OCI-LY1 (cell line): ENCODE results near the gene INSL4.

Source experiments
- H2AFZ ChIP-seq: fragments of 200-600 bp; sonication (generic), shearing (Covaris generic); 2 replicates; pipeline ENCODE4 v1.6.0; 2014; ENCODE audit warnings: antibody characterized with exemption, mild to moderate bottlenecking, low read length
- H3F3A ChIP-seq: fragments of 200-600 bp; sonication (generic), shearing (Covaris generic); 2 replicates; pipeline ENCODE4 v1.6.0; 2014; ENCODE audit warnings: mild to moderate bottlenecking, antibody characterized with exemption, low read length, moderate library complexity; ENCODE audit not compliant: insufficient read depth
- H3K27ac ChIP-seq: fragments of 200-600 bp; sonication (generic); 2 replicates; pipeline ENCODE4 v1.5.1; 2014; ENCODE audit warnings: low read length, mixed run types, mild to moderate bottlenecking, low read depth; ENCODE audit not compliant: poor library complexity, severe bottlenecking
- H3K27me3 ChIP-seq: fragments of 200-600 bp; sonication (generic); 2 replicates; pipeline ENCODE4 v1.6.0; 2014; ENCODE audit warnings: antibody characterized with exemption, mild to moderate bottlenecking, low read length, moderate library complexity; ENCODE audit not compliant: insufficient read depth
- H3K36me3 ChIP-seq: fragments of 200-600 bp; sonication (generic); 2 replicates; pipeline ENCODE4 v1.6.1; 2014; ENCODE audit warnings: mild to moderate bottlenecking, antibody characterized with exemption, low read length, moderate library complexity, mixed read lengths; ENCODE audit not compliant: insufficient read depth
- H3K4me1 ChIP-seq: fragments of 200-600 bp; sonication (generic); 2 replicates; pipeline ENCODE4 v1.5.1; 2014; ENCODE audit warnings: mild to moderate bottlenecking, low read length, moderate library complexity; ENCODE audit not compliant: insufficient read depth, severe bottlenecking
- H3K4me2 ChIP-seq: fragments of 200-600 bp; sonication (generic), shearing (Covaris generic); 2 replicates; pipeline ENCODE4 v1.6.1; 2014; ENCODE audit warnings: low read length
- H3K4me3 ChIP-seq: fragments of 200-600 bp; sonication (generic); 2 replicates; pipeline ENCODE4 v1.5.1; 2014; ENCODE audit warnings: low read length, low read depth, mild to moderate bottlenecking, mixed read lengths; ENCODE audit not compliant: poor library complexity, severe bottlenecking
- H3K79me2 ChIP-seq: fragments of 200-600 bp; shearing (Covaris generic); 2 replicates; pipeline ENCODE4 v1.6.1; 2016; ENCODE audit warnings: mixed run types, low read length, mixed read lengths; ENCODE audit not compliant: insufficient read depth
- H3K9ac ChIP-seq: fragments of 200-600 bp; sonication (generic), shearing (Covaris generic); 2 replicates; pipeline ENCODE4 v1.6.1; 2014; ENCODE audit warnings: mild to moderate bottlenecking, low read length, mixed read lengths
- H3K9me2 ChIP-seq: fragments of 200-600 bp; sonication (generic), shearing (Covaris generic); 2 replicates; pipeline ENCODE4 v1.6.1; 2014; ENCODE audit warnings: low read depth, mild to moderate bottlenecking, low read length, mixed read lengths
- H3K9me3 ChIP-seq: fragments of 200-600 bp; shearing (Covaris generic); 2 replicates; pipeline ENCODE4 v1.6.1; 2014; ENCODE audit warnings: low read length, mixed read lengths
- H4K20me1 ChIP-seq: fragments of 200-600 bp; sonication (generic), shearing (Covaris generic); 2 replicates; pipeline ENCODE4 v1.6.0; 2016; ENCODE audit warnings: mild to moderate bottlenecking, low read length; ENCODE audit not compliant: insufficient read depth
- CTCF ChIP-seq: fragments of 200-600 bp; sonication (generic), shearing (Covaris generic); IDR thresholded peaks from 2 replicates; pipeline ENCODE4 v1.5.1; 2017; ENCODE audit warnings: mild to moderate bottlenecking, antibody characterized with exemption, low read length, moderate library complexity, mixed read lengths
- EZH2 ChIP-seq: fragments of 200-600 bp; sonication (generic), shearing (Covaris generic); IDR thresholded peaks from 2 replicates; pipeline ENCODE4 v1.8.0; 2017; ENCODE audit warnings: borderline replicate concordance, mixed run types, mild to moderate bottlenecking, antibody characterized with exemption, low read length, moderate library complexity, mixed read lengths

INSL4 gene

DNA sequence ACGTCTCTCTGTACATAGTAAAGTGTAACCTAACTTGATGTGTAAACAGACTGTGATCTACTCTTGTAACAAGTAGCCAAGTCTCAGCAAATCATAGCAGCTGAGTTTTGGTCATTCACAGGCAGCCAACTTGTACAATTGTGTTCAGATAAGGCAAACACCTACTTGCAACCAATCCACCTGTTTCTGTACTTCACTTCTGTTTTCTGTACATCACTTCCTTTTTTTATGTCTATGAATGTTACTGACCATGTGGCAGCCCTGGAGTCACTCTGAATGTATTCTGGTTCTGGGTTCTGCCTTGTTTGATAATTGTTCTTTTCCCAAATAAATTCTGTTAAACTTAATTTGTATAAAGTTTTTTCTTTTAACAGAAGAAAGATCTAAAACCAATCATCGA lies 47.3 kb downstream of the INSL4 start:
- Histone ChIP-seq H3K79me2 (no peaks in the 10 kb centered on the region), H2AFZ (peak overlapping the region; percentile 84; the same call in 1 of the 2 replicates)

More for the DNA sequence above, 47.3 kb downstream of the INSL4 start:
- Histone ChIP-seq H3K4me2 (no peak overlapping the region; the same call in 1 of the 2 replicates), H3K9ac (no peak overlapping the region), H3K4me1 (peaks cover 9% of the 10 kb centered on the region), H3K36me3 (no peaks in the 10 kb centered on the region), H3K27ac (no peak overlapping the region), H4K20me1 (no peaks in the 10 kb centered on the region), H3F3A (no peaks in the 10 kb centered on the region), H3K4me3 (no peak overlapping the region), H3K9me3 (0 out of 2 replicates have a peak, but pooled peaks cover 2% of the 10 kb centered on the region), H3K9me2 (no peaks in the 10 kb centered on the region), H3K27me3 (no peaks in the 10 kb centered on the region)
- TF ChIP-seq CTCF, result no peak
- TF ChIP-seq EZH2, result no peak
